C4-2B (cell line): ENCODE data around the gene TNNC1.

Experiments used
- H3K27ac ChIP-seq: fragments of 450-650 bp; 2 replicates; pipeline ENCODE4 v1.5.1; 2017
- ZFX ChIP-seq: fragments of 450-650 bp; IDR thresholded peaks from 2 replicates; pipeline ENCODE4 v1.6.1; 2017
- TF ChIP-seq, protein P1 (sequence below): fragments of 450-650 bp; conservative IDR thresholded peaks from 2 replicates; pipeline ENCODE4 v1.5.1; 2017; ENCODE audit warnings: mild to moderate bottlenecking

The TNNC1 gene

DNA sequence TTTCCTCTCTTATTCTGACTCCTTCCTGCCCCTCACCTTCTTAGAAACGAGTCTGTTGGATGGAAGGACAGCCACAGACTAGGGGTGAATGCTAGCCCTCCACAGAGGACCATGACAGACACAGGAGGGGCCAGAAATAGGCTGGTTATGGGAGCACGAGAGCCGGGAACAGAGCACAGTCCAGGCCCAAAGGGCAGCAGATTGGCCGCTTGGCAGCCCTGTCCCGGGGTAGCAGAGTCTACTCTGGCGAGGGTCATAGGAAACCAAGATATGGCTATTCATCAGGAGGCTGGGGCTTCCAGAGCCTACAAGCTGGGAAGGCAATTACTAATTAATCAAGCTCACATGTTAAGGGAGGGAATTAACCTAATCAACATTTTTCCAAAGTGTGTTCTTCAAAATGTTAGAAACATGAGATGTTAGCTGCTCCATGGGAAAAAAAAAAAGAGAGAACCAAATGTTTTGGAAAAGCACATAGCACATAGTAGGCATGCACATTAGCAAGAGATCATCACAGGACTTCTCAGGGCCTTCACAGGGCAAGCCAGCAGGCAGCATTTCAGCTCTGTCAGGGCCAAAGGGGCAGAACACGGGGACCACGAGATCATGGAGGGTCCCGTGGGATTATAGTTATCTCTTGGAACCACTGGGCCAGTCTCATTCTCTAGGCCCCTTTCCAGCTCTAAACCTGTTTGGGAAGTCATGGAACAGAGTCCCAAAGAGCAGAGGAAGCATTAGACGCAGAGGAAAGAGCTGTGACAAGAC lies 22.2 kb downstream of the TNNC1 start:
- TF ChIP-seq ZFX: no peak
- TF ChIP-seq, protein P1, sequence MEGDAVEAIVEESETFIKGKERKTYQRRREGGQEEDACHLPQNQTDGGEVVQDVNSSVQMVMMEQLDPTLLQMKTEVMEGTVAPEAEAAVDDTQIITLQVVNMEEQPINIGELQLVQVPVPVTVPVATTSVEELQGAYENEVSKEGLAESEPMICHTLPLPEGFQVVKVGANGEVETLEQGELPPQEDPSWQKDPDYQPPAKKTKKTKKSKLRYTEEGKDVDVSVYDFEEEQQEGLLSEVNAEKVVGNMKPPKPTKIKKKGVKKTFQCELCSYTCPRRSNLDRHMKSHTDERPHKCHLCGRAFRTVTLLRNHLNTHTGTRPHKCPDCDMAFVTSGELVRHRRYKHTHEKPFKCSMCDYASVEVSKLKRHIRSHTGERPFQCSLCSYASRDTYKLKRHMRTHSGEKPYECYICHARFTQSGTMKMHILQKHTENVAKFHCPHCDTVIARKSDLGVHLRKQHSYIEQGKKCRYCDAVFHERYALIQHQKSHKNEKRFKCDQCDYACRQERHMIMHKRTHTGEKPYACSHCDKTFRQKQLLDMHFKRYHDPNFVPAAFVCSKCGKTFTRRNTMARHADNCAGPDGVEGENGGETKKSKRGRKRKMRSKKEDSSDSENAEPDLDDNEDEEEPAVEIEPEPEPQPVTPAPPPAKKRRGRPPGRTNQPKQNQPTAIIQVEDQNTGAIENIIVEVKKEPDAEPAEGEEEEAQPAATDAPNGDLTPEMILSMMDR: no peak
- no peak overlapping the region for H3K27ac ChIP-seq

DNA sequence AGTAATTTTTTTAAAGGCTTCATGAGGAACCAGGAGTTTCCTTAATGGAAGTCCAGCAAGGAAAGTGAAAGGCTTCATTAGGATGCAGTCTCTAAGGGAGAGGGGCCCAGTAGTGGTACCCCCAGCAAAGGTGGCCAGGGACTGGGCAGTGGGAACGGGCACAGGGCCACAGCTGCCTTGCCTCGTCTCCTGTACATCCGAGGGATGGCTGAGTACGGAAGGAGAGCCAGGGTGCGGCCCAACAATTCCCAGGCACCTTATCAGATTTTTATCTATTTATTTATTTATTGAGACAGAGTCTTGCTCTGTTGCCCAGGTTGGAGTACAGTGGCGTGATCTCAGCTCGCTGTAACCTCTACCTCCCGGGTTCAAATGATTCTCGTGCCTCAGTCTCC lies 23.4 kb downstream of the TNNC1 start:
- no peak overlapping the region for H3K27ac ChIP-seq
- TF ChIP-seq ZFX: no peak
- TF ChIP-seq, protein P1: no peak

DNA sequence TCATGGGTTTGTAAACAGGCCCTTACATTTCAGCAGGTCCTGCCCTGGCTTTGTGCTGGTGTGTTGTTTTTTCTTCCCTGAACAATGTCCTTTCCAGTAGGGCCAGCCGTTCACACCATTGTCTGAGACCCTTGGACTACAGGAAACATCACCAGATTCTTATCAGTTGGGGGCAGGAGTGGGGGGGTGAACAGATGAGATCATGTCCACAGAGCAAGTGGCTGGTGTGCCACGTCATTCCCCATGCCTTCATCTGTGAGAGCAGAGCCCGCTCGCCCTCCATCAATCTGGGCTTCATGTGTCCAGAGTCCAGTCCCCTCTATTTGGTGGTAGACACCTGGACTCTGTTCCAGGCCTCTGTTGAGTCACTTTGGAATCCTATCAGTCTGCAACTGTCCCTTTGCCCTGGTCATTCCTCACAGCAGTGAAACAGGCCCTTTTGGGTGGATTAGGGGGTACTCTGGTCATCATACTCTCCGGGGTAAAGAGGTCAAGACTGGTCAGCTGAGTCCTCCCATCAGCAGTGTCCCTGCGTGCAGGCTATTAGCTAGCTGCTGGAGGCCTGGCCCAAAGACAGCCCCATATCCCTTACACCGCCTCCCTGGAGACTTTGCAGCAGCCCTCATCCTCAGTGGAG lies 23.9 kb downstream of the TNNC1 start:
- no peak overlapping the region for H3K27ac ChIP-seq
- no peak for TF ChIP-seq ZFX

DNA sequence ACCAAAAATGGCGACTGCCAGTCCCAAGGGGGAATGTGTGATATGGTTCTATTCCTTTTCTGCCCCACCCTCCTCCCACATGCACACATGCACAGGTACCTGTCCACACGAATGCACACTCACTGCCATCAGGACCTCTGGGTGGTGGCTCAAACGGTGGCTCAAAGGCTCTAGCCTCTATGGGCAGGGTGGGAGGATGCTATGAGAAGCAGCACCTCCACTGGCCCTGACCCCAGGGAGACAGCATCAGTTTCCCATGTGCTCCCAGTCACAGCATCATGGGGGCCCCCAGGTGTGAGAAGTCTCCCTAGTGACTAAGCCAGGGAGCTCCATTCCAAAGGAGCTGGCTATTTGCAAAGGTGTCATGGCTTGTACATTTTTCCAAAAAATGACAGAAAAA lies 24.8 kb downstream of the TNNC1 start:
- TF ChIP-seq, protein P1: no peak
- TF ChIP-seq ZFX: no peak
- no peak overlapping the region for H3K27ac ChIP-seq

DNA sequence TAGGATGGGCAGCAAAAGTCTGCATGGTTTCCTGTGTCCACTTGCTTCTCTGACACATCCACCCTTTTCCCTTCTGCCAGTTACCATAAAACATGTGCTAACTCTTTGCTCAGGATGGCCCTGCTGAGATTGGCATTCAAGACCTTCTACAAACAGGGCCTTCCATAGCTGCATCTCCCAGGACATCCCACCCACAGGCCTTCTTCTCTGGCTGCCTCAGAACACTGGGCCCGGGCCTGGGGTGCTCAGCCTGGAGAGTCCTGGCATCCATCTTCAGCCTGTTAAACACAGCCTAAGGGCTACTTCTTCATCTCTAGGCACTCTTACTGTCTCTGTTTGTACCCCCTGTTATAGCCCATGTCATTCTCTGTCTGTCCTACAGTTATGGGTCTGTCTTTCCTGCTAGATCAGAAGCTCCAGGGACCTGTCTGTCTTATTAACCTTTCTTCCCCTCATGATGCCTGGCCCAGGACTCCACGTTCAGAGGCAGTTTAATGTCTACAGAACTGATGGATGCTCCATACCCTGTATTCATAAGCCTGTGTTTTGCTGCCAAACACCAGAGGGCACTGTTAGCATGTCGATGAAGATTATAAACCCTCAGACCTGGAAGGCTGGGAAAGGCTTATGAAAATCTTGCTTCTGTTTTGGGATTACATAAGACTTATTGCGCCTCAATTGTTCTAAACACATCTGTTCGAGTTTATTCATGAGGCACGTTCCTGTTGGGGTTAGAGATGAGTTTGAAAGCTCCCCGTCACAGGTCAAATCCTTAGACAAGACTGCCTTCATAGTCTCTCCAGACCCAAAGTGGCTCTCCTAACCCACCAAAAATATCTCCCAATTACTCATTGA lies 25.5 kb downstream of the TNNC1 start:
- no peak overlapping the region for H3K27ac ChIP-seq
- TF ChIP-seq, protein P1: peak; percentile 82
- TF ChIP-seq ZFX: no peak

DNA sequence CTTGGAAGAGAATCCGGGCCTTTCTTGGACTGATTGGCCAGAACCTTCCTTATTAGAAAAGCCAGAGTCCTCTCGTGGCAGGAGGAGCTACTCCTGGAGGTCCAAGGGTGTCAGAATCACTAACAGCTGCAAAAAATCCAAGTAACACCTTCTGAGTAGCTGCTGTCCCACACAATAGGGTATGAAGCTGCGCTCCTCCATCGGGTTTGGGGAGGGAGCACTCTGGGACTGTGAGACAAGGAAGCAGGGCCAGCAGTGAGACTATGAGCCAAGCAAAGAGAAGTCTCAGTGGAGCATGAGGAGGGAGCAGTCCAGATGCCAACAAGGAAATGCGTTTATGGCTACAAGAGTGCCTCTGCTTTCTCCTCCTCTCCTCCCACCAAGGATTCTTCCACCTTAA lies 30.7 kb downstream of the TNNC1 start:
- TF ChIP-seq, protein P1: no peak
- no peak for TF ChIP-seq ZFX
- H3K27ac ChIP-seq: no peak overlapping the region

DNA sequence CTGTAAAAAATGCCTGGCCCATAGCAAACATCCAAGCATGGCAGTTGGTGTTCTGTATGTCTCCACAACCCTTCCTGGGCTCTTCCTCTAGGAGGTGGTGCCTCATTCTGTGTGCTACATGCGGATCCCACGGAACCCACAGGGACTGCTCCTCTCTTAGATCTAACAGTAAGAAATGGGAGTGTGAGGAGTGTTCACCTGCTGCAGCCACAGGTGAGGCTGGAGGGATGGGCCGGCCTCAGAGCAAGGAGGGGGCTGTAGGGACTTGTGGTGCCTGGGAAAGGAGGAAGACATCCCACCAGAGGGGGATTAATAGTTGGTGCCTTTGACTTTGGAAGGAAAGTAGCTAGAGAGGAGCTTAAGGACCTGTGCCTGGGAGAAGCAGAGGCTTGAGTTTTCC lies 31.2 kb downstream of the TNNC1 start:
- H3K27ac ChIP-seq: no peak overlapping the region
- TF ChIP-seq ZFX: no peak
- TF ChIP-seq, protein P1: no peak
